ENCODE results near the gene CCDC14. TPM values are rescaled to one million over a fixed set of nuclear protein-coding genes. Genes with fewer than 3 reads are reported as not detected.

CCDC14 gene
- total and polyA plus RNA-seq, 9 of the 15 experiments (the other 6 are each of a cell fraction or from before 2014, with no cell fraction given): 18.6 to 107 (median 57.3) TPM

DNA sequence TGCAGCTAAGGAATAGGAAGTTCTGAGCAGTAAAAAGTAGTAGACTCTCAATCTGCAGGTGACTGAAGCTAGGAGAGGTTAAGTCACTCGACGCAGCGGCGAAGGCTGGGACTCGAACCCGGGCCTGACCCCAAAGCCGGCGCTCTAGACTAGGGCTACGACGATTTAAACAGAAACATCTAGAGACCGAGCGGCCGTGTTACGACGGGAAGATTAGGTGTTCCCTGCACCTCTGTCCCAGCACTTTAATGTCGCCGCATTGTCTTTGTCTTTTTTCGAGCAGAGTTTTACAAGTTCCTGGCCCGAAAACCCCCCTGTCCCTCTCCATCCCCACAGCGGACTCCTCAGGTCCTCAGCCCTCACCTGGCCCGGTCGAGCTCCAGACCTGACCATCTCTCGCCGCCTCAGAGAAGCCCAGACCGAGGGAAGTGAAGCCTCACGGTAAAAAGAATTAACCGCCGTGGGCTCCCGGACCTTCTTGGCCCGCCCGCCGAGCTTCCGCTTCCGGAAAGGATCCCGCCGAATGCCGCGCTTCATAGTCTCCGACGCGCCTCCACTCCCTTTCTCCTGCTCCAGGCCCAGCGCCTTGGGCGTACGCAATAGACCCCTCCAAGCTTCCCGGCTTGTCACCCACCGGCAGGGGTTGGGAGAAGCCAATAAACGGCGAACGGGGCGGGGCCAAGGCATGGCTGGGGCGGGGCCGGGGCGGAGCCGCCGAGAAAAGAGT, at the start of gene CCDC14 (continued):
- peak; percentile 35; the same call in 1 of the 2 replicates for TF ChIP-seq CEBPG (CRISPR knock-in tag; IDR thresholded peaks at IDR 0.05)
- TF ChIP-seq CEBPG (tag; conservative IDR thresholded peaks at IDR 0.05 in 1 of 2, IDR thresholded peaks at IDR 0.05 in 1 of 2): no peak
- TF ChIP-seq TRIM24 (IDR thresholded peaks at IDR 0.05): peak in 1 of 2 experiments; percentile 43; a peak in 1 of 4 replicates
- peak; percentile 89 for TF ChIP-seq PHF8 (IDR thresholded peaks at IDR 0.05; ENCODE audit: borderline replicate concordance, low read length)
- TF ChIP-seq NR2C2 (CRISPR knock-in tag; IDR thresholded peaks at IDR 0.05): no peak
- peak; percentile 68 for TF ChIP-seq NR2C2 (tag; IDR thresholded peaks at IDR 0.05)
- TF ChIP-seq, protein P1, sequence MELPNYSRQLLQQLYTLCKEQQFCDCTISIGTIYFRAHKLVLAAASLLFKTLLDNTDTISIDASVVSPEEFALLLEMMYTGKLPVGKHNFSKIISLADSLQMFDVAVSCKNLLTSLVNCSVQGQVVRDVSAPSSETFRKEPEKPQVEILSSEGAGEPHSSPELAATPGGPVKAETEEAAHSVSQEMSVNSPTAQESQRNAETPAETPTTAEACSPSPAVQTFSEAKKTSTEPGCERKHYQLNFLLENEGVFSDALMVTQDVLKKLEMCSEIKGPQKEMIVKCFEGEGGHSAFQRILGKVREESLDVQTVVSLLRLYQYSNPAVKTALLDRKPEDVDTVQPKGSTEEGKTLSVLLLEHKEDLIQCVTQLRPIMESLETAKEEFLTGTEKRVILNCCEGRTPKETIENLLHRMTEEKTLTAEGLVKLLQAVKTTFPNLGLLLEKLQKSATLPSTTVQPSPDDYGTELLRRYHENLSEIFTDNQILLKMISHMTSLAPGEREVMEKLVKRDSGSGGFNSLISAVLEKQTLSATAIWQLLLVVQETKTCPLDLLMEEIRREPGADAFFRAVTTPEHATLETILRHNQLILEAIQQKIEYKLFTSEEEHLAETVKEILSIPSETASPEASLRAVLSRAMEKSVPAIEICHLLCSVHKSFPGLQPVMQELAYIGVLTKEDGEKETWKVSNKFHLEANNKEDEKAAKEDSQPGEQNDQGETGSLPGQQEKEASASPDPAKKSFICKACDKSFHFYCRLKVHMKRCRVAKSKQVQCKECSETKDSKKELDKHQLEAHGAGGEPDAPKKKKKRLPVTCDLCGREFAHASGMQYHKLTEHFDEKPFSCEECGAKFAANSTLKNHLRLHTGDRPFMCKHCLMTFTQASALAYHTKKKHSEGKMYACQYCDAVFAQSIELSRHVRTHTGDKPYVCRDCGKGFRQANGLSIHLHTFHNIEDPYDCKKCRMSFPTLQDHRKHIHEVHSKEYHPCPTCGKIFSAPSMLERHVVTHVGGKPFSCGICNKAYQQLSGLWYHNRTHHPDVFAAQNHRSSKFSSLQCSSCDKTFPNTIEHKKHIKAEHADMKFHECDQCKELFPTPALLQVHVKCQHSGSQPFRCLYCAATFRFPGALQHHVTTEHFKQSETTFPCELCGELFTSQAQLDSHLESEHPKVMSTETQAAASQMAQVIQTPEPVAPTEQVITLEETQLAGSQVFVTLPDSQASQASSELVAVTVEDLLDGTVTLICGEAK (IDR thresholded peaks at IDR 0.05): peak; percentile 91
- TF ChIP-seq, protein P1 (CRISPR knock-in tag; IDR thresholded peaks at IDR 0.05): no peak
- TF ChIP-seq GABPB1 (CRISPR knock-in tag; IDR thresholded peaks at IDR 0.05): peak; percentile 89
- TF ChIP-seq POLR2B (IDR thresholded peaks at IDR 0.05; ENCODE audit: low read depth, partially characterized antibody): peak; percentile 68
- no peak for TF ChIP-seq GATAD2B (IDR thresholded peaks at IDR 0.05; ENCODE audit: borderline replicate concordance)
- TF ChIP-seq ZBTB8A (IDR thresholded peaks at IDR 0.05; ENCODE audit: partially characterized antibody): no peak
- TF ChIP-seq, protein P2, sequence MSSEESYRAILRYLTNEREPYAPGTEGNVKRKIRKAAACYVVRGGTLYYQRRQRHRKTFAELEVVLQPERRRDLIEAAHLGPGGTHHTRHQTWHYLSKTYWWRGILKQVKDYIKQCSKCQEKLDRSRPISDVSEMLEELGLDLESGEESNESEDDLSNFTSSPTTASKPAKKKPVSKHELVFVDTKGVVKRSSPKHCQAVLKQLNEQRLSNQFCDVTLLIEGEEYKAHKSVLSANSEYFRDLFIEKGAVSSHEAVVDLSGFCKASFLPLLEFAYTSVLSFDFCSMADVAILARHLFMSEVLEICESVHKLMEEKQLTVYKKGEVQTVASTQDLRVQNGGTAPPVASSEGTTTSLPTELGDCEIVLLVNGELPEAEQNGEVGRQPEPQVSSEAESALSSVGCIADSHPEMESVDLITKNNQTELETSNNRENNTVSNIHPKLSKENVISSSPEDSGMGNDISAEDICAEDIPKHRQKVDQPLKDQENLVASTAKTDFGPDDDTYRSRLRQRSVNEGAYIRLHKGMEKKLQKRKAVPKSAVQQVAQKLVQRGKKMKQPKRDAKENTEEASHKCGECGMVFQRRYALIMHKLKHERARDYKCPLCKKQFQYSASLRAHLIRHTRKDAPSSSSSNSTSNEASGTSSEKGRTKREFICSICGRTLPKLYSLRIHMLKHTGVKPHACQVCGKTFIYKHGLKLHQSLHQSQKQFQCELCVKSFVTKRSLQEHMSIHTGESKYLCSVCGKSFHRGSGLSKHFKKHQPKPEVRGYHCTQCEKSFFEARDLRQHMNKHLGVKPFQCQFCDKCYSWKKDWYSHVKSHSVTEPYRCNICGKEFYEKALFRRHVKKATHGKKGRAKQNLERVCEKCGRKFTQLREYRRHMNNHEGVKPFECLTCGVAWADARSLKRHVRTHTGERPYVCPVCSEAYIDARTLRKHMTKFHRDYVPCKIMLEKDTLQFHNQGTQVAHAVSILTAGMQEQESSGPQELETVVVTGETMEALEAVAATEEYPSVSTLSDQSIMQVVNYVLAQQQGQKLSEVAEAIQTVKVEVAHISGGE (CRISPR knock-in tag; IDR thresholded peaks at IDR 0.05): peak; percentile 82 to 96 (median 83); a peak in 5 of 6 replicates
- no peak for TF ChIP-seq NBN (IDR thresholded peaks at IDR 0.05; ENCODE audit: low read depth)
- no peak for TF ChIP-seq ZC3H11A (IDR thresholded peaks at IDR 0.05; ENCODE audit: low read depth, low read length)
- TF ChIP-seq TAF9B (IDR thresholded peaks at IDR 0.05; ENCODE audit: partially characterized antibody): peak; percentile 63
